ENCODE data around the gene TNS4.

TNS4 gene

DNA sequence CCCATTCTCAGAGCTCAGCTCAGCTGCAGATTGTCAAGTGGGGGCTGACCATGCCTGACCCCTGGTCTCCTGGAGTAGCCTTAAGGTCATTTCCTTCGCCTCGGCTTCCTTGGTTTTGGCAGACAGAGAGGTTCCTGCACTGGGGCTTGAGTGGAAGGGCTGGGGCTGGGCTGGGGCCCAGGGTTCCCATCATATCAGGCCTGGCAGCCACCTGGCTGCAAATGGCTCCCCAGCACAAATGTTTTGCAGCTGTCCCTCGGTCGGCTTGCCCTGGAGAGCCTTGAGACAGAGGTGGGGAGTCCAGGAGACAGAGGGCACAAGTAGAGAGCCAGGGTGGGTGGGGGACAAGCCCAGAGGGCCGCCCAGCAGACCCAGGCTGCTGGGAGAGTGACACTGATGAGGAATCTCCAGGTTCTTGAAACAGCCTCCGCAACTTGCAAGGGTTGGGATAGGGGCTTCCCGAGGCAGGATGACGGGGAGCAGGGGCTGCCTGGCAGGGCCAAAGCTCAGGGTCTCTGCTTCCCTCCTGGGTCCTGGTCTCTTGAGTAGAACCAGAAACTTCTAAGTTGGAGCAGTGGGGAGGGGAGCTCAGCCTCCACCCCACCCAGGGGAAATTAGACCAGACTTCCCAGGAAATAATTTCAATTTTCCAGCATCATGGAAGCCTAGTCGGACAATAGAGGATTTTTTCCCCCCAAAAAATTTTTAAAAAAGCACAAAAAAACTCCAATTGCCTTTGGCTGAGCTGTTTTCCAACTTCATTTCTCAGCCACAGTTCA is 38.9 kb downstream of the TNS4 start:
- peaks cover 12 to 14% of the 10 kb centered on the region in 2 donors for H3K4me1 ChIP-seq (ENCODE audit: control insufficient read depth in 2 of 2, insufficient read depth in 1 of 2, low read depth in 1 of 2, low read length in 2 of 2)
- H3K27me3 ChIP-seq (ENCODE audit: control insufficient read depth in 3 of 3, insufficient read depth in 3 of 3, low read depth in 1 of 3, low read length in 3 of 3) = no peaks in the 10 kb centered on the region
- peak overlapping the region; percentile 95 for H2AFZ ChIP-seq (ENCODE audit: low read length)
- peak overlapping the region; percentile 86 for H2AK5ac ChIP-seq (ENCODE audit: low read depth, low read length)
- H3K9me3 ChIP-seq (replicated peaks in 1 of 2; ENCODE audit: control insufficient read depth in 2 of 2, insufficient read depth in 1 of 2, low read depth in 1 of 2, low read length in 2 of 2) = peaks cover 0 to 2% of the 10 kb centered on the region in 2 donors
- no peak overlapping the region for H3K9ac ChIP-seq (ENCODE audit: low read depth, low read length, poor library complexity)
- H2BK5ac ChIP-seq (ENCODE audit: low read length) = no peak overlapping the region
- H3K36me3 ChIP-seq (replicated peaks in 1 of 2; ENCODE audit: control insufficient read depth in 2 of 2, insufficient read depth in 2 of 2, low read length in 2 of 2) = peaks cover 0 to 3% of the 10 kb centered on the region in 2 donors
- WGBS, 2 donors (ENCODE audit: extremely low coverage in 2 of 2, insufficient read length in 2 of 2, insufficient replicate concordance in 1 of 2) = no CpG with 5 or more reads among the region's 9 CpGs
- peak overlapping the region; percentile 90 for H3K18ac ChIP-seq (ENCODE audit: low read length)
- H3K4ac ChIP-seq (ENCODE audit: low read length) = no peak overlapping the region
- no peak for DNase-seq (ENCODE audit: low spot score)
- no peak overlapping the region for H4K91ac ChIP-seq (ENCODE audit: low read depth, low read length, poor library complexity)
- H4K8ac ChIP-seq (ENCODE audit: low read depth, low read length) = no peak overlapping the region
- H3K27ac ChIP-seq (replicated peaks; ENCODE audit: low read length) = no peak overlapping the region
- H3K79me1 ChIP-seq (ENCODE audit: low read depth, low read length) = no peaks in the 10 kb centered on the region
- no peak overlapping the region for H3K23ac ChIP-seq (ENCODE audit: low read depth, low read length, poor library complexity)
- H2BK120ac ChIP-seq (ENCODE audit: low read depth, low read length) = no peak overlapping the region
- no peak overlapping the region for H2BK15ac ChIP-seq (ENCODE audit: low read length)
- H3K14ac ChIP-seq (ENCODE audit: low read length) = no peak overlapping the region
- no peak overlapping the region for H2BK12ac ChIP-seq (ENCODE audit: low read length)
- H3K4me2 ChIP-seq (ENCODE audit: insufficient read depth, low read length, poor library complexity, severe bottlenecking) = no peak overlapping the region
- no peak overlapping the region for H3K4me3 ChIP-seq (ENCODE audit: low read length in 2 of 2)

DNA sequence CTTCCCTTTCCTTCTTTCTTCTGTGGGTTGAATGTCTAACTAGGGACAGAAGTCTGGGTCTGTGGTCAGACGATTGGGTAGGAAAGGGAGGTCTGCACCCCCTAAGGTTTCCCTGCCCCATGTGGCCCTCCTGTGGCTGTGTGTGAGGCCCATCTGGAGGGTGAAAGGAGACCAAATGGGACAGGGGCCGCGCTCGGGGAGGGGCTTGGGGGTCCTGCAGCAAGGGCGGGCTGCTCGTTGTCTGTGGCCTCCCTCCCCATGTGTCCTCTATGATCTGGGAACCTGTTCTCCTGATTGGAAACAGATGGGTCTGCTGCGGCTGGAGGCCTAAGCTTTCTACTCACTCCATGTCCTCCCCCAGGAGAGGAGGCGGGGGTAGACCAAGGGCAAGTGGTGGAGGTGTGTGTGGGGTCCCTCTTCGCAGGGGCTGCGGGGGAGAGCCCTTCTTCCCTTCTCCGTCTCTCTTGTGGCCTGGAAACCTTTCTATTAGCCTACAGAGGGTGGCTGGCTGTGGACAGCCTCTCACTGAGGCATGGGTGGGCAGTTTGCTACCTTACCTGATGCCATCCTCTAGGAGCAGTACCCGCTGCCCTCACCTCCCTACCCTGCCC is 39.6 kb downstream of the TNS4 start:
- H3K9ac ChIP-seq (ENCODE audit: low read depth, low read length, poor library complexity) = no peak overlapping the region
- no peak for DNase-seq (ENCODE audit: low spot score)
- H2AFZ ChIP-seq (ENCODE audit: low read length) = peak overlapping the region; percentile 95
- no peak overlapping the region for H3K27ac ChIP-seq (replicated peaks; ENCODE audit: low read length)
- H2BK120ac ChIP-seq (ENCODE audit: low read depth, low read length) = no peak overlapping the region
- H3K27me3 ChIP-seq (ENCODE audit: control insufficient read depth in 3 of 3, insufficient read depth in 3 of 3, low read depth in 1 of 3, low read length in 3 of 3) = no peaks in the 10 kb centered on the region
- H3K4me2 ChIP-seq (ENCODE audit: insufficient read depth, low read length, poor library complexity, severe bottlenecking) = no peak overlapping the region
- no peak overlapping the region for H2BK15ac ChIP-seq (ENCODE audit: low read length)
- H3K4me3 ChIP-seq (ENCODE audit: low read length in 2 of 2) = no peak overlapping the region
- peak overlapping the region; percentile 49 for H4K91ac ChIP-seq (ENCODE audit: low read depth, low read length, poor library complexity)
- H2BK12ac ChIP-seq (ENCODE audit: low read length) = no peak overlapping the region
- no peak overlapping the region for H3K18ac ChIP-seq (ENCODE audit: low read length)
- H3K4ac ChIP-seq (ENCODE audit: low read length) = no peak overlapping the region
- no peak overlapping the region for H2BK5ac ChIP-seq (ENCODE audit: low read length)
- peaks cover 3 to 7% of the 10 kb centered on the region in 2 donors for H3K36me3 ChIP-seq (replicated peaks in 1 of 2; ENCODE audit: control insufficient read depth in 2 of 2, insufficient read depth in 2 of 2, low read length in 2 of 2)
- H3K23ac ChIP-seq (ENCODE audit: low read depth, low read length, poor library complexity) = no peak overlapping the region
- WGBS, 2 donors (ENCODE audit: extremely low coverage in 2 of 2, insufficient read length in 2 of 2, insufficient replicate concordance in 1 of 2) = no CpG with 5 or more reads among the region's 12 CpGs
- peaks cover 0 to 2% of the 10 kb centered on the region in 2 donors for H3K9me3 ChIP-seq (replicated peaks in 1 of 2; ENCODE audit: control insufficient read depth in 2 of 2, insufficient read depth in 1 of 2, low read depth in 1 of 2, low read length in 2 of 2)
- no peak overlapping the region for H4K8ac ChIP-seq (ENCODE audit: low read depth, low read length)
- H3K14ac ChIP-seq (ENCODE audit: low read length) = no peak overlapping the region
- no peaks in the 10 kb centered on the region for H3K79me1 ChIP-seq (ENCODE audit: low read depth, low read length)
- peak overlapping the region; percentile 86 for H2AK5ac ChIP-seq (ENCODE audit: low read depth, low read length)
- H3K4me1 ChIP-seq (ENCODE audit: control insufficient read depth in 2 of 2, insufficient read depth in 1 of 2, low read depth in 1 of 2, low read length in 2 of 2) = peaks cover 12 to 14% of the 10 kb centered on the region in 2 donors

- no peak overlapping the region for H3K14ac ChIP-seq (ENCODE audit: low read length)
- no peak overlapping the region for H3K23ac ChIP-seq (ENCODE audit: low read depth, low read length, poor library complexity)
- H3K18ac ChIP-seq (ENCODE audit: low read length) = no peak overlapping the region
- no peak overlapping the region for H2BK5ac ChIP-seq (ENCODE audit: low read length)
- H2BK15ac ChIP-seq (ENCODE audit: low read length) = no peak overlapping the region
- no peak overlapping the region for H2AK5ac ChIP-seq (ENCODE audit: low read depth, low read length)
- H3K4me1 ChIP-seq (ENCODE audit: control insufficient read depth in 2 of 2, insufficient read depth in 1 of 2, low read depth in 1 of 2, low read length in 2 of 2) = peaks cover 12 to 14% of the 10 kb centered on the region in 2 donors
- H3K4me3 ChIP-seq (ENCODE audit: low read length in 2 of 2) = no peak overlapping the region
- peaks cover 8 to 13% of the 10 kb centered on the region in 2 donors for H3K36me3 ChIP-seq (replicated peaks in 1 of 2; ENCODE audit: control insufficient read depth in 2 of 2, insufficient read depth in 2 of 2, low read length in 2 of 2)
- H4K8ac ChIP-seq (ENCODE audit: low read depth, low read length) = no peak overlapping the region
- H4K91ac ChIP-seq (ENCODE audit: low read depth, low read length, poor library complexity) = no peak overlapping the region
- no peak overlapping the region for H2AFZ ChIP-seq (ENCODE audit: low read length)
- WGBS, 2 donors (ENCODE audit: extremely low coverage in 2 of 2, insufficient read length in 2 of 2, insufficient replicate concordance in 1 of 2) = no CpG with 5 or more reads among the region's 9 CpGs
- no peaks in the 10 kb centered on the region for H3K27me3 ChIP-seq (ENCODE audit: control insufficient read depth in 3 of 3, insufficient read depth in 3 of 3, low read depth in 1 of 3, low read length in 3 of 3)
- H3K9me3 ChIP-seq (replicated peaks in 1 of 2; ENCODE audit: control insufficient read depth in 2 of 2, insufficient read depth in 1 of 2, low read depth in 1 of 2, low read length in 2 of 2) = no peaks in the 10 kb centered on the region
- H2BK120ac ChIP-seq (ENCODE audit: low read depth, low read length) = no peak overlapping the region
- H3K79me1 ChIP-seq (ENCODE audit: low read depth, low read length) = no peaks in the 10 kb centered on the region
- no peak overlapping the region for H3K9ac ChIP-seq (ENCODE audit: low read depth, low read length, poor library complexity)
- no peak overlapping the region for H3K4ac ChIP-seq (ENCODE audit: low read length)
- DNase-seq (ENCODE audit: low spot score) = no peak
- H3K27ac ChIP-seq (replicated peaks; ENCODE audit: low read length) = no peak overlapping the region
- no peak overlapping the region for H3K4me2 ChIP-seq (ENCODE audit: insufficient read depth, low read length, poor library complexity, severe bottlenecking)
- H2BK12ac ChIP-seq (ENCODE audit: low read length) = no peak overlapping the region
These were observed 40.3 kb downstream of the TNS4 start for GRCh38 chr17:40460968-40461731.

DNA sequence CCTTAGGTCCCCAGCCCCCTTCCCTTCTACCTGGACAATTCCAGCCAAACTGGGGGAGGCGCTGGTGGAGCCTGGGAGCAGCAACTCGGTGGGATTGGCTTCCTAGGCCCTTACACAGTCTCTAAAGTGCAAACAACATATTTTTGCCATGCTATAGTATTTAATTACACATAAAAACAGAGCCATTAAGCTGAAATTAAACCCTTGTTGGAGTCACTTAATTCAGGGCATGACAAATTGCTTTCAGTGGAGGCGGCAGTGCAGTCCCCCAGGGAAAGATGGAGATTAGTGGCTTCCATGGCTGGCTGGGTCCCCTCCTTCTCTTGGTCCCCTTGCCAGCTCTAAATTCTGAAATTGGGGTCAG is 40.8 kb downstream of the TNS4 start:
- no peak overlapping the region for H3K14ac ChIP-seq (ENCODE audit: low read length)
- no peak overlapping the region for H3K4me3 ChIP-seq (ENCODE audit: low read length in 2 of 2)
- no CpG with 5 or more reads among the region's 3 CpGs for WGBS, 2 donors (ENCODE audit: extremely low coverage in 2 of 2, insufficient read length in 2 of 2, insufficient replicate concordance in 1 of 2)
- no peak overlapping the region for H3K27ac ChIP-seq (replicated peaks; ENCODE audit: low read length)
- H3K4me1 ChIP-seq (ENCODE audit: control insufficient read depth in 2 of 2, insufficient read depth in 1 of 2, low read depth in 1 of 2, low read length in 2 of 2) = peaks cover 12 to 14% of the 10 kb centered on the region in 2 donors
- no peak overlapping the region for H2BK5ac ChIP-seq (ENCODE audit: low read length)
- peaks cover 8 to 18% of the 10 kb centered on the region in 2 donors for H3K36me3 ChIP-seq (replicated peaks in 1 of 2; ENCODE audit: control insufficient read depth in 2 of 2, insufficient read depth in 2 of 2, low read length in 2 of 2)
- no peak overlapping the region for H2BK120ac ChIP-seq (ENCODE audit: low read depth, low read length)
- H3K79me1 ChIP-seq (ENCODE audit: low read depth, low read length) = no peaks in the 10 kb centered on the region
- no peak overlapping the region for H2AFZ ChIP-seq (ENCODE audit: low read length)
- no peak overlapping the region for H3K4ac ChIP-seq (ENCODE audit: low read length)
- H3K23ac ChIP-seq (ENCODE audit: low read depth, low read length, poor library complexity) = no peak overlapping the region
- DNase-seq (ENCODE audit: low spot score) = no peak
- no peak overlapping the region for H2BK15ac ChIP-seq (ENCODE audit: low read length)
- H3K18ac ChIP-seq (ENCODE audit: low read length) = no peak overlapping the region
- H3K27me3 ChIP-seq (ENCODE audit: control insufficient read depth in 3 of 3, insufficient read depth in 3 of 3, low read depth in 1 of 3, low read length in 3 of 3) = no peaks in the 10 kb centered on the region
- H3K4me2 ChIP-seq (ENCODE audit: insufficient read depth, low read length, poor library complexity, severe bottlenecking) = no peak overlapping the region
- H3K9me3 ChIP-seq (replicated peaks in 1 of 2; ENCODE audit: control insufficient read depth in 2 of 2, insufficient read depth in 1 of 2, low read depth in 1 of 2, low read length in 2 of 2) = no peaks in the 10 kb centered on the region
- no peak overlapping the region for H2BK12ac ChIP-seq (ENCODE audit: low read length)
- no peak overlapping the region for H4K8ac ChIP-seq (ENCODE audit: low read depth, low read length)
- no peak overlapping the region for H2AK5ac ChIP-seq (ENCODE audit: low read depth, low read length)
- H3K9ac ChIP-seq (ENCODE audit: low read depth, low read length, poor library complexity) = no peak overlapping the region
- no peak overlapping the region for H4K91ac ChIP-seq (ENCODE audit: low read depth, low read length, poor library complexity)
